Neural cell (in vitro differentiated cells): ENCODE results near the gene SEZ6. TPM values are rescaled to one million over a fixed set of nuclear protein-coding genes. Genes with fewer than 3 reads are reported as not detected.

ENCODE experiments used
- H2AFZ ChIP-seq: fragments of 200-600, 300-800 bp; sonication (generic), shearing (Covaris generic); 2 replicates; pipeline ENCODE4 v1.6.0; 2014; ENCODE audit warnings: low read depth, mild to moderate bottlenecking, antibody characterized with exemption, low read length, moderate library complexity
- H3F3A ChIP-seq: fragments of 200-600 bp; shearing (Covaris generic); 2 replicates; pipeline ENCODE4 v1.6.1; 2016; ENCODE audit warnings: mild to moderate bottlenecking, moderate library complexity, mixed read lengths, antibody characterized with exemption, low read length; ENCODE audit not compliant: insufficient read depth, poor library complexity, severe bottlenecking
- H3K27ac ChIP-seq: fragments of 200-600, 300-800 bp; sonication (generic), shearing (Covaris generic); 2 replicates; pipeline ENCODE4 v1.5.1; 2014; ENCODE audit warnings: mild to moderate bottlenecking, low read length, moderate library complexity
- H3K27me3 ChIP-seq: fragments of 300-800, 200-600 bp; sonication (generic), shearing (Covaris generic); 2 replicates; pipeline ENCODE4 v1.6.0; 2014; ENCODE audit warnings: mild to moderate bottlenecking, low read depth, low read length, moderate library complexity; ENCODE audit not compliant: insufficient read depth
- H3K36me3 ChIP-seq: fragments of 300-800, 200-600 bp; sonication (generic), shearing (Covaris generic); 2 replicates; pipeline ENCODE4 v1.5.1; 2014; ENCODE audit warnings: mild to moderate bottlenecking, antibody characterized with exemption, low read length, moderate library complexity; ENCODE audit not compliant: insufficient read depth
- H3K4me2 ChIP-seq: fragments of 300-800, 200-600 bp; sonication (generic), shearing (Covaris generic); 2 replicates; pipeline ENCODE4 v1.6.0; 2014; ENCODE audit warnings: mild to moderate bottlenecking, low read length
- H3K4me3 ChIP-seq: fragments of 300-800, 200-600 bp; sonication (generic), shearing (Covaris generic); 2 replicates; pipeline ENCODE4 v1.5.1; 2014; ENCODE audit warnings: mild to moderate bottlenecking, low read length, moderate library complexity
- H3K79me2 ChIP-seq: fragments of 200-600 bp; shearing (Covaris generic); replicated peaks from 2 replicates; pipeline ENCODE4 v1.6.0; 2014; ENCODE audit warnings: mild to moderate bottlenecking, low read length, moderate library complexity; ENCODE audit not compliant: insufficient read depth
- H3K9ac ChIP-seq: fragments of 300-800, 200-600 bp; sonication (generic), shearing (Covaris generic); 2 replicates; pipeline ENCODE4 v1.6.1; 2016; ENCODE audit warnings: mild to moderate bottlenecking, low read length, mixed read lengths
- H3K9me2 ChIP-seq: fragments of 200-600 bp; shearing (Covaris generic); 2 replicates; pipeline ENCODE4 v1.6.1; 2016; ENCODE audit warnings: mild to moderate bottlenecking, low read length, mixed read lengths; ENCODE audit not compliant: insufficient read depth
- H3K9me3 ChIP-seq: fragments of 200-600, 300-800 bp; sonication (generic), shearing (Covaris generic); 2 replicates; pipeline ENCODE4 v1.6.1; 2016; ENCODE audit warnings: mild to moderate bottlenecking, mixed run types, low read length, moderate library complexity, mixed read lengths
- H4K20me1 ChIP-seq: fragments of 200-600 bp; shearing (Covaris generic); 2 replicates; pipeline ENCODE4 v1.6.1; 2016; ENCODE audit warnings: mild to moderate bottlenecking, mixed run types; ENCODE audit not compliant: insufficient read depth
- CTCF ChIP-seq: fragments of 450-650 bp; IDR thresholded peaks from 2 replicates; pipeline ENCODE4 v1.5.1; 2014; ENCODE audit warnings: antibody characterized with exemption, mild to moderate bottlenecking, moderate library complexity; ENCODE audit not compliant: poor library complexity, severe bottlenecking
- EP300 ChIP-seq: fragments of 450-650 bp; conservative IDR thresholded peaks from 2 replicates; pipeline ENCODE4 v1.6.1; 2014; ENCODE audit warnings: antibody characterized with exemption, mild to moderate bottlenecking, moderate library complexity; ENCODE audit not compliant: poor library complexity, severe bottlenecking
- EZH2 ChIP-seq: fragments of 200-600, 300-800 bp; shearing (Covaris generic), sonication (generic); IDR thresholded peaks from 2 replicates; pipeline ENCODE4 v1.6.1; 2014; ENCODE audit warnings: antibody characterized with exemption, low read length, borderline replicate concordance, mild to moderate bottlenecking; ENCODE audit not compliant: insufficient read depth, poor library complexity, severe bottlenecking
- MXI1 ChIP-seq: fragments of 450-650 bp; conservative IDR thresholded peaks from 2 replicates; pipeline ENCODE4 v1.6.1; 2014; ENCODE audit warnings: antibody characterized with exemption, mild to moderate bottlenecking; ENCODE audit not compliant: poor library complexity, severe bottlenecking
- POLR2AphosphoS5 ChIP-seq: IDR thresholded peaks from 2 replicates; pipeline ENCODE4 v1.6.1; 2012
- RAD21 ChIP-seq: fragments of 450-650 bp; conservative IDR thresholded peaks from 2 replicates; pipeline ENCODE4 v1.6.1; 2014; ENCODE audit warnings: antibody characterized with exemption, mild to moderate bottlenecking, moderate library complexity
- REST ChIP-seq: IDR thresholded peaks from 2 replicates; pipeline ENCODE4 v1.6.1; 2012; ENCODE audit warnings: borderline replicate concordance
- SMC3 ChIP-seq: fragments of 450-650 bp; conservative IDR thresholded peaks from 2 replicates; pipeline ENCODE4 v1.6.1; 2014; ENCODE audit warnings: antibody characterized with exemption, mild to moderate bottlenecking, moderate library complexity; ENCODE audit not compliant: poor library complexity
- TAF1 ChIP-seq: IDR thresholded peaks from 2 replicates; pipeline ENCODE4 v1.6.1; 2012; ENCODE audit warnings: low read depth
- polyA plus RNA-seq: library from polyadenylated mRNA; depleted of rRNA; stranded (reverse); fragments of >200 nt; gene quantifications from 2 replicates; pipeline ENCODE4 v1.2.3, GENCODE V29; 2014

Gene SEZ6
- polyA plus RNA-seq, 1 donor from 2014 or later = 15.1 TPM

- H3K27me3 ChIP-seq = no peaks in the 10 kb centered on the region
- H3K4me3 ChIP-seq = no peak overlapping the region
- no peaks in the 10 kb centered on the region for H3F3A ChIP-seq
- H4K20me1 ChIP-seq = no peaks in the 10 kb centered on the region
- no peak overlapping the region for H3K27ac ChIP-seq
- H2AFZ ChIP-seq = no peak overlapping the region
- H3K9me2 ChIP-seq = no peaks in the 10 kb centered on the region
- TF ChIP-seq CTCF (no peak), RAD21 (no peak), EZH2 (no peak), REST (no peak), SMC3 (no peak), TAF1 (no peak), EP300 (no peak), MXI1 (no peak), POLR2AphosphoS5 (no peak)
- no peak overlapping the region for H3K9ac ChIP-seq
- no peaks in the 10 kb centered on the region for H3K9me3 ChIP-seq
- no peaks in the 10 kb centered on the region for H3K79me2 ChIP-seq
- no peaks in the 10 kb centered on the region for H3K36me3 ChIP-seq
- H3K4me2 ChIP-seq = no peak overlapping the region
These were observed 27.4 kb downstream of the SEZ6 start for GRCh38 chr17:28978356-28978964.

- H3K9me2 ChIP-seq = no peaks in the 10 kb centered on the region
- H4K20me1 ChIP-seq = no peaks in the 10 kb centered on the region
- no peaks in the 10 kb centered on the region for H3K79me2 ChIP-seq
- H3K27ac ChIP-seq = no peak overlapping the region
- no peaks in the 10 kb centered on the region for H3F3A ChIP-seq
- H3K4me2 ChIP-seq = no peak overlapping the region
- H2AFZ ChIP-seq = no peak overlapping the region
- no peak for TF ChIP-seq RAD21
- no peak for TF ChIP-seq EP300
- no peak for TF ChIP-seq MXI1
- TF ChIP-seq CTCF = no peak
- no peak for TF ChIP-seq TAF1
- TF ChIP-seq REST = no peak
- TF ChIP-seq SMC3 = no peak
- TF ChIP-seq POLR2AphosphoS5 = no peak
- TF ChIP-seq EZH2 = no peak
- no peak overlapping the region for H3K9ac ChIP-seq
- H3K4me3 ChIP-seq = no peak overlapping the region
- H3K36me3 ChIP-seq = no peaks in the 10 kb centered on the region
- H3K9me3 ChIP-seq = no peaks in the 10 kb centered on the region
- H3K27me3 ChIP-seq = no peaks in the 10 kb centered on the region
These were observed 28.0 kb downstream of the SEZ6 start for GRCh38 chr17:28977659-28978355.
